Measurements from ENCODE around the gene ALDH3B2.
"Not testable (repeated sequence)": the region's sequence is repeated elsewhere in the genome, so short reads cannot be mapped to it uniquely, and the experiment has no call there.

The ALDH3B2 gene, protein sequence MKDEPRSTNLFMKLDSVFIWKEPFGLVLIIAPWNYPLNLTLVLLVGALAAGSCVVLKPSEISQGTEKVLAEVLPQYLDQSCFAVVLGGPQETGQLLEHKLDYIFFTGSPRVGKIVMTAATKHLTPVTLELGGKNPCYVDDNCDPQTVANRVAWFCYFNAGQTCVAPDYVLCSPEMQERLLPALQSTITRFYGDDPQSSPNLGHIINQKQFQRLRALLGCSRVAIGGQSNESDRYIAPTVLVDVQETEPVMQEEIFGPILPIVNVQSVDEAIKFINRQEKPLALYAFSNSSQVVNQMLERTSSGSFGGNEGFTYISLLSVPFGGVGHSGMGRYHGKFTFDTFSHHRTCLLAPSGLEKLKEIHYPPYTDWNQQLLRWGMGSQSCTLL

DNA sequence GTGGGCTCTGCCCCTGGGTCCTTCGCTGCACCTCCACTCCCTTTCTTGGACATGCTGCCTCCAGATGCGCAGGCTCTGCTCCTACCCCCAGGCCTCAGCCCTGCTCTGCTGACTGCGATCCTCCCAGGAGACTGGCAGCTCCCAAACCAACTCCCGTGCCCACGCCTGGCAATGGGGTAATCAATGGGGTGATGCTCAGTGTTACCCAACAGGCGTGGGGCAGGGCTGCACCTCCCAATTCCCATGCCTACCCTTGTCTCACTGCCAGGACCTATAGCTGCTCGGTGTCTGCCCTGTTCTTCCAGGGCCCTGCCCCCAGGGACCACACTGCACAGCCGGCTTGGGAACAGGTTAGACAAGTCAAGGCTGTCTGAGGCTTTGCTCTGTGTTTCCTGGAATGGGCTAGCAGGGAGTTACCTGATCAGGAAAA, at the start of gene ALDH3B2:
TSS of gene ALDH3B2 (minus strand) at position 182 of the 430 bp plus-strand sequence. CDS start 7,688 bp downstream, outside the sequence.
- no peak for DNase-seq

- DNase-seq: not testable (repeated sequence)
Observed at GRCh38 chr11:67723036-67723435, 48.6 kb upstream of the ALDH3B2 start.

DNA sequence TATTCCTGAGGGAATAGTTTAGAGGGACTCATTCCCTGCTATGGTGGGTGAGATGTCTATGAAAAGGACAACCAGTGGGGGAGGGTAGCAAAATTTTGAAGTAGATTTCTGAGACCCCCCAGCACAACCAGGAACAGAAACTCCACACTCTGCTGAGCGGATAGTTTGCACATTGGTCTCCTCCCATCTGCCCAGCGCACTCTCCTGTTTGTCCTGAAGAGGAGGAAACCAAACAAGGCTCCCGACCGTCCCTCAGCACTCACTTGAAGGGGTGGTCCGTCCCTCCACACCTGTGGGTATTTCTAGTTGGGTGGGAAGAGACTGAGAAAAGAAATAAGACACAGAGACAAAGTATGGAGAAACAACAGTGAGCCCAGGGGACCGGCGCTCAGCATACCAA, 41.8 kb upstream of the ALDH3B2 start:
- DNase-seq: not testable (repeated sequence)

- DNase-seq: not testable (repeated sequence)
Observed at GRCh38 chr11:67715801-67716200, 41.4 kb upstream of the ALDH3B2 start.

DNA sequence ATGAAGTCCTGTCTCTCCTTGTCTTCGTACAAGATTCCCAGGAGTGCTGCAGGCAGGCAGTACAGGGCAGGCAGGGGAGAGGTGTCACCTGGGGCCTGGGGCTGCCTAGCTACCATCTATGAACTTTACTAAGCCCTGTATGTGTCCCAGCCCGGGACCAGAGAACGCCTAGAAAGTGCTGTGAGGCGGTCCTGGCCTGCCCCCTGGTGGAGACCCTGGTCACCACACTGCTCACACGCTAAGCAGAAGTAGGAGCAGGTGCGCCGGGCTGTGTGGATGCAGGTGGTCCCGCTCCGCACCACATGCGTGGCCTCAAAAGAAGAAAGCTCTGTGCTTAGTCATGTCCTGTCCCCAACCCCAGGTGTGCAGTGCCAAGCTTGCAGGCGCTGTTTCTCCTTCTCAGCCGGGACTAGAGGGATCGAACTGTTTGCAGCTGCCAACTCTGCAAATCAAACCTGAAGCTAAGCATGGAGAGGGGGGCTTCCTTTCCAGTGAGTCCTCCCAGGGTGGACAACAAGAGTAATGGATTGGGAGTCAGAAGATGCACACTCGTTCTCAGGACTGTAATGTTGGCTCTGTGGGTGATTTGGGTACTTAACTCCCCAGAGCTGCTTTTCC, 39.6 kb upstream of the ALDH3B2 start:
- not testable (repeated sequence) for DNase-seq

- not testable (repeated sequence) for DNase-seq
Observed at GRCh38 chr11:67711676-67712075, 37.3 kb upstream of the ALDH3B2 start.

- not testable (repeated sequence) for DNase-seq
Observed at GRCh38 chr11:67711212-67711611, 36.8 kb upstream of the ALDH3B2 start.

GRCh38 chr11:67709806-67710205, 35.4 kb upstream of the ALDH3B2 start:
- not testable (repeated sequence) for DNase-seq

DNA sequence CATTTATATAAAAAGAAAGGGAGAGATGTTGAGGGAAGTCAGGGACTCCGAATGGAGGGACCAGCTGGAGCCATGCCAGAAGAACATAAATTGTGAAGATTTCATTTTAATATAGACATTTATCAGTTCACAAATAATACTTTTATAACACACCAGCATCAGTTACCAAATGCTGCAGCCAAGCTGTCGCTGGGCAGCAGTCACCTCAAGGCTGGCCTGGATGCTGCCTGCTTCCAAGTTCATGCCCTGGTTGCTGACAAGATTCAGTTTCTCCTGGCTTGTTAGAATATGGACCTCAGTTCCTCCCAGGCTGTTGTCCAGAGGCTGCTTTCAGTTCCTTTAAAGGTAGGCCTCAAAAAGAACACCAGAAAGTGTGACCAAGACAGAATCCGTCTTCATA, 30.8 kb upstream of the ALDH3B2 start:
- DNase-seq: no peak

DNA sequence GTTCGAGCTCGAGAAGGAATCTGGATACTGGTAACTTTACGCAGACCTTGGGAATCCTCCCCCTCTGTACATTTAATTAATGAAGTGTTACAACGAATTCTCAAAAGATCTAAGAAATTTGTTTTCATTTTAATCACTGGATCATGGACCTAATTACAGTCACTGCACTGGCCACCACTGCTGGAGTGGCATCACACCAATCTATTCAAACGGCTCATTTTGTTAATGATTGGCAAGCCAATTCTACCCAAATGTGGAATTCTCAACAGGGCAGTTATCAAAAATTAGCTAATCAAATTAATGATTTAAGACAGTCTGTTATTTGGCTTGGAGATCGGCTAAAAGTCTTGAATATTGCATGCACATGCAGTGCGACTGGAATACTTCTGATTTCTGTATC, 30.1 kb upstream of the ALDH3B2 start:
- no peak for DNase-seq

GRCh38 chr11:67703709-67704108, 29.3 kb upstream of the ALDH3B2 start:
- DNase-seq: not testable (repeated sequence)

- peak; percentile 75 for DNase-seq
Observed at GRCh38 chr11:67700548-67701262, 26.3 kb upstream of the ALDH3B2 start.

- DNase-seq: no peak
Observed at GRCh38 chr11:67700141-67700540, 25.7 kb upstream of the ALDH3B2 start.

DNA sequence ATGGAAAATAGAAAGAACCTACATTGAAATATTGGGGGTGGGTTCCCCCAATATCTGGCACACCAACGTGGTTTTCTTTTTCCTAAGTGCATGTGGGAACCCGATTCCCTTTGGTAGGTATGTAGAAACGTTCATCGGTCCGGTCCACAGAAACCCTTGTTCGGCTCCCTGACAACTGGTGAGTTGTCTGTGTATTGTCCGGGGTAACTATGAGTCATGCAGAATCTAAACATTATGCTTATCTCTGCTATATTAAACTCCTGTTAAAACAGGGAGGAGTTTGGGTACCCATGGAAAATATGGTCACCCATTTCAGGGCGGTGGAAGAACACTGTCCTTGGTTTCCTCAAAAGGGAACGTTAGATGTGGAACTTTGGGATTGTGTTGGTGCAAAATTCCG, 25.1 kb upstream of the ALDH3B2 start:
- DNase-seq: no peak

DNA sequence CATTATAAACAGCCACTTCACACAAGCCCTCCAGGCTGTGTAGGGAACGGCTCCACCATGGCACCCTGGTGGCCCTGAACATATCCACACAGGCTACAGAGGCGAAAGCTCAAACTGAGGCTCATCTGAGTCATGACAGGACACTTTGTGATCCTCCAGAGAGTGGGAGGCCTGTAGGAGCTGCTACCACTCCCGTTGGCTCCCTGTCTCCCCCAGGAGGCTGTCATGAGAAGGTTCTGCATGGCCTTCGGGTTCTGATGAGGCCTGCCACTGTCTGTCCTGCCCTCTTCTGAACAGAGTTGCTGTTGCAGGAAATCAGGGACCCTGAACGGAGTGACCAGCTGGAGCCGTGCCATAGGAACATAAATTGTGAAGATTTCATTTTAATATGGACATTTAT, 23.8 kb upstream of the ALDH3B2 start:
- no peak for DNase-seq

- no peak for DNase-seq
Observed at GRCh38 chr11:67697846-67698245, 23.4 kb upstream of the ALDH3B2 start.

DNA sequence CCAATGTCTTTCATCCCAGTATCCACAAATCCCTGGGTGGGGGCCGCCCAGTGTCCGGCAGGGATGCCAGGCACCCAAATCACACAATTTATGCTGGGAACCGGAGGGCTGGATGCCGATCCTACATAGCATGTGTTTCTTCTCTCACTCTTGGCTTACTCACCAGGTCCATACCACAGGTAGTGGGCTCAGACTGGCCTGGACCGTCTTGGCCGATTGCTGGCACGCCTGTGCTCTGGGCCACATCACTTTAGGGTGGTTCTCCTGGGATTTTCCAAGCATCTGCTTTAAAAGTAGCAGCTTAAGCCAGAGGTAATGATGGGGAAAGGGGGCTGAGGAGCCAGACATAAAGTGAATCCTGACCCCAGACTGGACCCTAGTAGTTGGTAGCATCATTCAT, 22.6 kb upstream of the ALDH3B2 start:
- DNase-seq: no peak

DNA sequence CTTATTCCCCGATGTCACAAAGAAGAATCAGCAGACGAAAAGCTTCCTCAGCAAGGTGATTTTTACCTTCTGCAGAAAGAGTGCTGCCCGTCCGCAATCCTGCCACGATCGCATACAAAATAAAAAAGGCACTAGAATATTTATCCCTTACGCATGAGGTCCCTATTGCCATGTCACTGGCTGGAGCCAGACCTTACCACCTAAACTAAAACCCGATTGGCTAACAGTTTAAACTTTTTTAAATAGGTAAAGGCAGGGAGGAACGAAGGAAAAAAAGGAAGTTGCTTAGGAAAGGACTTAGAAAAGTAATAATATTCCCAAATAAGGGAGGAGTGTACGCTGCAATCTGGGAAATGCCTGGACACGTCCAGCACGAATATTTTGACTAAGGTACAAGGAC, 21.2 kb upstream of the ALDH3B2 start:
- no peak for DNase-seq

DNA sequence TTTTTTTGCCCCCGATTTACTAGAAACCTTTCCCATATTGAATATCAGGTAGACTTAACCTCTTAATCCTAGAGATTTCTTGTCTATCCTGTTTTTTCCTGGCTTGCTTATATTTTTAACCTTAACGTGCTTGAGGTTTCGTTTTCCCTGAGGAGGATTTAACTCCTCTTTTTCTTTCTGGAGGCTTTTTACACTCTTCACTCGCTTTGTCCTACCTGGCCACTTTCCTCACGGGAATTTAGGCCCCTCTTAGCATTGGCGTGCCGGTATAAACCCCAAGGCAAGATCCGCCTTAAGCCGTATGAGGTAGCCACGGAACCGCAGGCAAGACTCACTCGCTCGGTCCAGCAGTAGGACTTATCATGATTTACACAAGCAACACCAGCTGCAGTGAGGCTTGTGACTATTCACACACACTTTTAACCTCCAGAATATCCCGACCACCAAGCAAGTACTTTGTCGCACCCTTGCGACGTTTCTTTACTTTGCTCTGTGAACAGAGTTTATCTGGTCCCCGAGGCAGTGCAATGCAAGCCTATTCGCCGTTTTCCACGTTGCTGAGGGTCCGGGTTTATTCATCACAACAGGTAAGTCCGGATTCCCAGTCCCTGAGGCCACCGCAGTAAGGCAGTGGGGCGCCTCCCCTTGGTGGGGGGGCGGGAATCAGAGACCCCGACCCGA, 20.6 kb upstream of the ALDH3B2 start:
- no peak for DNase-seq

GRCh38 chr11:67691149-67691548, 16.7 kb upstream of the ALDH3B2 start:
- no peak for DNase-seq

DNA sequence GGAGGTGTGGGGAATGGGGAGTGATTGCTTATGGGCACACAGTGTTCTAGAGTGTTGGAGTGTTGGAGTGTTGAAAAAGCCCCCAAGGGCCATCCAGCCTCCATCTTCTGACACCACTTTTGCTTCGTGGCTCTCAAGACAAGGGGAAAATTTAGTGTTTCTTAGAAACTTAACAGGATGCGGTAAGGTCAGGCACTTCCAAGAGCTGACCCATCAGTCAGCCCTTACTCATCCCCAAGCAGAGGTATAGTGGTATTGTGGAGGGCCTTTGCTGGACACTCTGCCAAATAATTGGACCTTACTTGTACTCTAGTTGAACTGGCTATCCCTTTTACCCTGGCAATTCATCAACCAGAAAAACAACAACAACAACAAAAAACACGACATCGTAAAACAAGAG, 14.8 kb upstream of the ALDH3B2 start:
- DNase-seq: no peak

DNA sequence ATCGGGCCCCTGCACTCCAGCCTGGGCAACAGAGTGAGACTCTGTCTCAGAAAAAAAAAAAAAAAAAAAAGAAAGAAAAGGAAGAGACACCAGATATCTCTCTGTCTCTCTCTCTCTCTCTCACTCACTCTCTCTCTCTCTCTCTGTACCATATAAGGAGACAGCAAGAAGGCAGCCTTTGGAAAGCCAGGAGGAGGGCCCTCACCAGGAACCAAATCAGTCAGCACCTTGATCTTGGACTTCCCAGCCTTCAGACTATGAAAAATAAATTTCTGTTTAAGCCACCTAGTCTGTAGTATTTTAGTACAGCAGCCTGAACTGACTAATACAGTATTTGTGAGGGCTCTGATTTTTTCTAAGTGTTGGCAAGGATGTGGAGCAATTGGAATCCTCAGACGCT, 13.6 kb upstream of the ALDH3B2 start:
- DNase-seq: no peak

Measured in COR-L47 (cell line).